GM21786 (cell line): ENCODE results near the gene AKAP8.
"Not testable (repeated sequence)": the region's sequence is repeated elsewhere in the genome, so short reads cannot be mapped to it uniquely, and the experiment has no call there.

ENCODE experiments used
- ATAC-seq: cut with Tn5 transposase; IDR thresholded peaks from one replicate; pipeline ENCODE4 v1.9.1; 2021; ENCODE audit not compliant: unreplicated experiment

The AKAP8 gene

GRCh38 chr19:15335992-15336391, 43.6 kb downstream of the AKAP8 start:
- not testable (repeated sequence) for ATAC-seq

GRCh38 chr19:15332311-15332996, 47.1 kb downstream of the AKAP8 start, which contains the start of gene BRD4:
TSS of gene BRD4 (minus strand) at chr19:15332539. CDS start at chr19:15273099, 59,440 bp downstream.
- peak; percentile 47 for ATAC-seq

GRCh38 chr19:15331419-15332310, 47.9 kb downstream of the AKAP8 start:
- peak; percentile 22 for ATAC-seq

GRCh38 chr19:15330801-15331418, 48.7 kb downstream of the AKAP8 start:
- no peak for ATAC-seq

GRCh38 chr19:15328312-15328711, 51.3 kb downstream of the AKAP8 start:
- ATAC-seq: no peak

GRCh38 chr19:15324791-15325519, 54.6 kb downstream of the AKAP8 start:
- ATAC-seq: no peak

- no peak for ATAC-seq
Observed at GRCh38 chr19:15323496-15324235, 55.9 kb downstream of the AKAP8 start.

GRCh38 chr19:15321739-15322138, 57.8 kb downstream of the AKAP8 start:
- ATAC-seq: no peak

- no peak for ATAC-seq
Observed at GRCh38 chr19:15320116-15320515, 59.5 kb downstream of the AKAP8 start.

GRCh38 chr19:15318241-15318691, 61.3 kb downstream of the AKAP8 start:
- no peak for ATAC-seq

- no peak for ATAC-seq
Observed at GRCh38 chr19:15317392-15318071, 62.1 kb downstream of the AKAP8 start.

GRCh38 chr19:15316498-15316897, 63.1 kb downstream of the AKAP8 start:
- no peak for ATAC-seq

- ATAC-seq: no peak
Observed at GRCh38 chr19:15315101-15315500, 64.5 kb downstream of the AKAP8 start.

- no peak for ATAC-seq
Observed at GRCh38 chr19:15313649-15314279, 65.8 kb downstream of the AKAP8 start.

- ATAC-seq: no peak
Observed at GRCh38 chr19:15307169-15307568, 72.4 kb downstream of the AKAP8 start.

- ATAC-seq: no peak
Observed at GRCh38 chr19:15305582-15306334, 73.8 kb downstream of the AKAP8 start.

- no peak for ATAC-seq
Observed at GRCh38 chr19:15304140-15304705, 75.4 kb downstream of the AKAP8 start.
